Sigmoid colon (tissue), 7 donors: ENCODE measurements around the gene GABPB2. TPM values are rescaled to one million over a fixed set of nuclear protein-coding genes. Genes with fewer than 3 reads are reported as not detected.

ENCODE experiments used
- DNase-seq: peaks from one replicate; pipeline ENCODE4 v3.0.0-alpha.2; 2019
- H3K27ac ChIP-seq, 4 donors: fragments of 200-600 bp; sonication (generic); one replicate each; pipeline ENCODE4 v1.5.1; 2016 to 2019; ENCODE audit warnings: mild to moderate bottlenecking in 1 of 4
- H3K27me3 ChIP-seq, 3 donors: fragments of 200-600 bp; sonication (generic); one replicate each; pipeline ENCODE4 v1.5.1; 2019; ENCODE audit warnings: mild to moderate bottlenecking in 1 of 3
- H3K36me3 ChIP-seq, 4 donors: fragments of 200-600 bp; sonication (generic); one replicate each; pipeline ENCODE4 v1.5.1; 2016 to 2019
- H3K4me1 ChIP-seq, 4 donors: fragments of 200-600 bp; sonication (generic); one replicate each; pipeline ENCODE4 v1.5.1; 2017 to 2019
- H3K4me3 ChIP-seq, 4 donors: fragments of 200-600 bp; sonication (generic); one replicate each; pipeline ENCODE4 v1.5.1; 2017 to 2019; ENCODE audit warnings: mild to moderate bottlenecking in 2 of 4, moderate library complexity in 1 of 4
- H3K9me3 ChIP-seq, 4 donors: fragments of 200-600 bp in 3 of 4; sonication (generic) in 3 of 4; one replicate each; pipeline versions ENCODE4 v1.5.1 to v1.6.1; 2013 to 2019
- CTCF ChIP-seq, 4 experiments: fragments of 450-650 bp in 3 of 4; fragments of 200-600 bp in 1 of 4; IDR thresholded peaks; one replicate each; pipeline ENCODE4 v1.5.1; 2016 to 2019; ENCODE audit warnings: antibody characterized with exemption in 4 of 4, mild to moderate bottlenecking in 3 of 4, moderate library complexity in 2 of 4
- EP300 ChIP-seq, 4 donors: sonication (generic); formaldehyde crosslinking; IDR thresholded peaks; one replicate each; pipeline ENCODE4 v1.6.1; 2017; ENCODE audit warnings: antibody characterized with exemption in 4 of 4
- POLR2A ChIP-seq, 2 donors: fragments of 450-650 bp; IDR thresholded peaks; one replicate each; pipeline ENCODE4 v1.6.1; 2016; ENCODE audit warnings: antibody characterized with exemption in 2 of 2, mild to moderate bottlenecking in 2 of 2, moderate library complexity in 2 of 2
- POLR2AphosphoS5 ChIP-seq, 4 donors: sonication (generic); formaldehyde crosslinking; IDR thresholded peaks; one replicate each; pipeline ENCODE4 v1.6.1; 2017; ENCODE audit warnings: antibody characterized with exemption in 4 of 4
- WGBS, 2 donors: extraction: QIAGEN DNeasy Blood & Tissue Kit; methylation state at CpG; one replicate each; pipeline ENCODE4 v1.1.7; 2013; 5-methylcytosine and 5-hydroxymethylcytosine counted together
- intact Hi-C: fragments of 100-400 bp; cut with DNase I; formaldehyde crosslinking; loops from one replicate; pipeline ENCODE4 v1.15.1; 2023
- polyA plus RNA-seq, 3 donors: library from polyadenylated mRNA; stranded (reverse); fragments of 200-250 nt; gene quantifications; one replicate each; pipeline ENCODE4 v1.2.3, GENCODE V29; 2013
- total RNA-seq, 4 donors: library from RNA; depleted of rRNA; stranded (reverse); fragments of >200 nt; gene quantifications; one replicate each; pipeline ENCODE4 v1.1.0, GENCODE V29; 2016
- donor health status: healthy with polysubstance abuse.
- donor health status: Bipolar disorder and iron deficiency.
- donor health status: healthy.

GABPB2 gene
- total and polyA plus RNA-seq, 7 donors, result 3.6 to 27.0 (median 20.6) TPM

GRCh38 chr1:151104630-151105029 is 34.1 kb downstream of the GABPB2 start:
- TF ChIP-seq POLR2AphosphoS5 (IDR thresholded peaks at IDR 0.05) (no peak), EP300 (IDR thresholded peaks at IDR 0.05) (no peak), POLR2A (IDR thresholded peaks at IDR 0.05) (no peak), CTCF (IDR thresholded peaks at IDR 0.05) (no peak)
- Histone ChIP-seq H3K9me3 (no peaks in the 10 kb centered on the region), H3K36me3 (peaks cover 0 to 56% (median 13%) of the 10 kb centered on the region in 4 donors), H3K4me1 (no peaks in the 10 kb centered on the region), H3K27me3 (no peaks in the 10 kb centered on the region), H3K27ac (no peak overlapping the region), H3K4me3 (no peak overlapping the region)
- DNase-seq, result no peak
- intact Hi-C loops, result no loop called here

- no peak overlapping the region for H3K27ac ChIP-seq
- H3K9me3 ChIP-seq, result no peaks in the 10 kb centered on the region
- no peaks in the 10 kb centered on the region for H3K4me1 ChIP-seq
- intact Hi-C loops, result no loop called here
- no peaks in the 10 kb centered on the region for H3K27me3 ChIP-seq
- no peak overlapping the region for H3K4me3 ChIP-seq
- 83 to 89% methylated on average over 2 of the region's 2 CpGs for WGBS, 2 donors
- peaks cover 0 to 63% (median 13%) of the 10 kb centered on the region in 4 donors for H3K36me3 ChIP-seq
- TF ChIP-seq EP300 (IDR thresholded peaks at IDR 0.05) (no peak), CTCF (IDR thresholded peaks at IDR 0.05) (no peak), POLR2AphosphoS5 (IDR thresholded peaks at IDR 0.05) (no peak), POLR2A (IDR thresholded peaks at IDR 0.05) (no peak)
- no peak for DNase-seq
Measured at GRCh38 chr1:151106894-151107293, 36.3 kb downstream of the GABPB2 start.

- H3K36me3 ChIP-seq, result peaks cover 0 to 62% (median 15%) of the 10 kb centered on the region in 4 donors
- H3K27me3 ChIP-seq, result no peaks in the 10 kb centered on the region
- no peak overlapping the region for H3K27ac ChIP-seq
- intact Hi-C loops, result no loop called here
- TF ChIP-seq POLR2A (IDR thresholded peaks at IDR 0.05) (no peak), CTCF (IDR thresholded peaks at IDR 0.05) (no peak), EP300 (IDR thresholded peaks at IDR 0.05) (no peak), POLR2AphosphoS5 (IDR thresholded peaks at IDR 0.05) (no peak)
- DNase-seq, result no peak
- 91 to 97% methylated on average over 5 of the region's 5 CpGs for WGBS, 2 donors
- H3K4me1 ChIP-seq, result no peaks in the 10 kb centered on the region
- no peaks in the 10 kb centered on the region for H3K9me3 ChIP-seq
- no peak overlapping the region for H3K4me3 ChIP-seq
Measured at GRCh38 chr1:151108331-151108730, 37.8 kb downstream of the GABPB2 start.

GRCh38 chr1:151113877-151114276 is 43.3 kb downstream of the GABPB2 start:
- WGBS, 2 donors, result 96 to 97% methylated on average over 5 of the region's 5 CpGs
- intact Hi-C loops, result no loop called here
- H3K36me3 ChIP-seq, result peaks cover 0 to 49% (median 9%) of the 10 kb centered on the region in 4 donors
- no peak overlapping the region for H3K4me3 ChIP-seq
- no peaks in the 10 kb centered on the region for H3K9me3 ChIP-seq
- TF ChIP-seq EP300 (IDR thresholded peaks at IDR 0.05) (no peak), POLR2A (IDR thresholded peaks at IDR 0.05) (no peak), CTCF (IDR thresholded peaks at IDR 0.05) (no peak), POLR2AphosphoS5 (IDR thresholded peaks at IDR 0.05) (no peak)
- no peaks in the 10 kb centered on the region for H3K4me1 ChIP-seq
- no peak for DNase-seq
- no peaks in the 10 kb centered on the region for H3K27me3 ChIP-seq
- H3K27ac ChIP-seq, result no peak overlapping the region

- H3K27me3 ChIP-seq, result no peaks in the 10 kb centered on the region
- H3K9me3 ChIP-seq, result no peaks in the 10 kb centered on the region
- H3K27ac ChIP-seq, result no peak overlapping the region
- no peaks in the 10 kb centered on the region for H3K4me1 ChIP-seq
- TF ChIP-seq EP300 (IDR thresholded peaks at IDR 0.05) (no peak), POLR2AphosphoS5 (IDR thresholded peaks at IDR 0.05) (no peak), POLR2A (IDR thresholded peaks at IDR 0.05) (no peak), CTCF (IDR thresholded peaks at IDR 0.05) (no peak)
- intact Hi-C loops, result no loop called here
- H3K36me3 ChIP-seq, result peaks cover 0 to 49% (median 0%) of the 10 kb centered on the region in 4 donors
- DNase-seq, result no peak
- 86 to 92% methylated on average over 5 of the region's 5 CpGs for whole genome bisulfite sequencing, 2 donors
- H3K4me3 ChIP-seq, result no peak overlapping the region
Measured at GRCh38 chr1:151124763-151125403, 54.3 kb downstream of the GABPB2 start.
